ENCODE results near the gene SAMD9L. TPM values are rescaled to one million over a fixed set of nuclear protein-coding genes. Genes with fewer than 3 reads are reported as not detected.

The SAMD9L gene
- total and polyA plus RNA-seq, 2 experiments from 2014 or later: not detected

- DNase-seq (ENCODE audit: low spot score) (no peak), ATAC-seq (no peak)
- Histone ChIP-seq H3K4me1 (ENCODE audit: insufficient read depth) (no peaks in the 10 kb centered on the region), H3K79me2 (replicated peaks; ENCODE audit: insufficient read depth) (no peaks in the 10 kb centered on the region), H3F3A (replicated peaks; ENCODE audit: low read depth) (no peaks in the 10 kb centered on the region), H3K36me3 (ENCODE audit: insufficient read depth) (no peaks in the 10 kb centered on the region), H2AFZ (no peak overlapping the region), H3K27me3 (ENCODE audit: insufficient read depth) (no peaks in the 10 kb centered on the region), H3K4me3 (no peak overlapping the region), H4K20me1 (replicated peaks; ENCODE audit: insufficient read depth) (no peaks in the 10 kb centered on the region), H3K27ac (ENCODE audit: low read depth) (no peak overlapping the region), H3K9me2 (ENCODE audit: insufficient read depth) (no peaks in the 10 kb centered on the region), H3K4me2 (no peak overlapping the region)
- Mint-ChIP-seq H3K4me1 (peaks cover 14% of the 10 kb centered on the region; the same call in 2 of the 3 replicates), H3K4me3 (no peak overlapping the region), H3K27ac (no peak overlapping the region), H3K36me3 (ENCODE audit: low read depth) (no peaks in the 10 kb centered on the region), H3K27me3 (ENCODE audit: insufficient read depth, low read depth, poor library complexity) (peaks cover 5% of the 10 kb centered on the region), H3K9me3 (no peaks in the 10 kb centered on the region)
- no peak for TF ChIP-seq EZH2 (IDR thresholded peaks at IDR 0.05; ENCODE audit: low read depth, unreplicated experiment)
- TF ChIP-seq CREB1 (CRISPR knock-in tag; IDR thresholded peaks at IDR 0.05; ENCODE audit: low read depth): no peak
- no peak for TF ChIP-seq REST (IDR thresholded peaks at IDR 0.05; ENCODE audit: unreplicated experiment)
- no peak for TF ChIP-seq ZNF462 (CRISPR knock-in tag; IDR thresholded peaks at IDR 0.05)
- TF ChIP-seq JUNB (IDR thresholded peaks at IDR 0.05; ENCODE audit: unreplicated experiment): no peak
- no peak for TF ChIP-seq ZNF114 (CRISPR knock-in tag; IDR thresholded peaks at IDR 0.05)
- no peak for TF ChIP-seq CTCF (conservative IDR thresholded peaks at IDR 0.05; ENCODE audit: low read depth in 2 of 2)
- no peak for TF ChIP-seq STAT1 (IDR thresholded peaks at IDR 0.05; ENCODE audit: unreplicated experiment)
- no peak for TF ChIP-seq ETS1 (IDR thresholded peaks at IDR 0.05)
- TF ChIP-seq POLR2AphosphoS5 (IDR thresholded peaks at IDR 0.05; ENCODE audit: low read depth): no peak
- no peak for TF ChIP-seq NANOG (IDR thresholded peaks at IDR 0.05; ENCODE audit: borderline replicate concordance)
Observed at GRCh38 chr7:93150200-93150835, 2.1 kb upstream of the SAMD9L start.

Measured in GM23338 (cell line).